K562 (cell line): Measurements from ENCODE around the gene GRK3. TPM values are rescaled to one million over a fixed set of nuclear protein-coding genes. Genes with fewer than 3 reads are reported as not detected.

ENCODE experiments used
- ATAC-seq: fragments of 200-7000 bp; cut with Tn5 transposase; 3 replicates; pipeline ENCODE4 v1.9.1; 2020; ENCODE audit warnings: moderate library complexity
- BruUV-seq: library from RNA; stranded (reverse); fragments of 400-500 nt; replicated peaks from 2 replicates; lab custom pipeline; 2021; lab: Mats Ljungman, UMichigan
- CTCF ChIA-PET: fragments of 300-600 bp; formaldehyde crosslinking; extraction: SDS; loops from one replicate; lab custom pipeline; 2021; ENCODE audit warnings: low intra/inter-chr PET ratio; lab: Yijun Ruan, JAX
- POLR2A ChIA-PET: fragments of 300-600, 350-650 bp; sonication (Branson Sonifier 250); formaldehyde crosslinking; extraction: SDS; loops from one replicate; lab custom pipeline; 2021; ENCODE audit warnings: antibody characterized with exemption, inconsistent platforms; lab: Yijun Ruan, JAX
- DNase-seq, 4 experiments: peaks; one replicate each; pipeline versions ENCODE4 v3.0.0 to v3.0.0-alpha.2; 2011 to 2018; ENCODE audit warnings: low spot score in 3 of 4, mixed read lengths in 3 of 4; ENCODE audit errors: extremely low read depth in 1 of 4
- FAIRE-seq: peaks from 2 replicates; lab custom pipeline; 2011; peaks lifted over from hg19 to GRCh38; lab: Jason Lieb, UNC
- H2AFZ ChIP-seq: 2 replicates; pipeline ENCODE4 v1.6.0; 2011; ENCODE audit warnings: low read depth, low read length, control low read depth, inconsistent platforms
- H3K27ac ChIP-seq: fragments of 200-600 bp; 3 replicates; pipeline ENCODE4 v1.8.0; 2011; ENCODE audit warnings: low read depth, mild to moderate bottlenecking, control low read depth, inconsistent platforms, low read length, moderate library complexity, mixed read lengths; ENCODE audit errors: extremely low read depth
- H3K27me3 ChIP-seq, 2 experiments: fragments of 300-600 bp in 1 of 2; 2 replicates in 1 of 2; 3 replicates in 1 of 2; pipeline versions ENCODE4 v1.6.0 to v1.8.0; 2011; ENCODE audit warnings: inconsistent platforms in 2 of 2, low read length in 2 of 2, mild to moderate bottlenecking in 1 of 2, mixed read lengths in 1 of 2, moderate library complexity in 1 of 2; ENCODE audit not compliant: control insufficient read depth in 2 of 2, insufficient read depth in 2 of 2
- H3K36me3 ChIP-seq: fragments of 300-600 bp; 3 replicates; pipeline ENCODE4 v1.8.0; 2011; ENCODE audit warnings: mild to moderate bottlenecking, low read length, inconsistent platforms; ENCODE audit not compliant: control insufficient read depth, insufficient read depth
- H3K4me1 ChIP-seq, 2 experiments: fragments of 200-600 bp in 1 of 2; replicated peaks in 1 of 2; 2 replicates in 1 of 2; 3 replicates in 1 of 2; pipeline versions ENCODE4 v1.5.1 to v1.8.0; 2011; ENCODE audit warnings: inconsistent platforms in 2 of 2, low read length in 2 of 2, mild to moderate bottlenecking in 1 of 2, mixed read lengths in 1 of 2, moderate library complexity in 1 of 2; ENCODE audit not compliant: control insufficient read depth in 2 of 2, insufficient read depth in 2 of 2
- H3K4me2 ChIP-seq: 2 replicates; pipeline ENCODE4 v1.6.1; 2011; ENCODE audit warnings: low read length, control low read depth, inconsistent platforms, mixed read lengths; ENCODE audit not compliant: insufficient read depth
- H3K4me3 ChIP-seq: fragments of 200-600 bp; sonication (generic), shearing (Covaris generic); 2 replicates; pipeline ENCODE4 v1.5.1; 2016; ENCODE audit warnings: control low read depth, inconsistent platforms
- H3K79me2 ChIP-seq: fragments of 200-600 bp; 3 replicates; pipeline ENCODE4 v1.8.0; 2011; ENCODE audit warnings: low read length, inconsistent platforms; ENCODE audit not compliant: control insufficient read depth, insufficient read depth
- H3K9ac ChIP-seq, 2 experiments: 2 replicates each; pipeline versions ENCODE4 v1.6.0 to v1.6.1; 2011; ENCODE audit warnings: low read depth in 2 of 2, low read length in 2 of 2, control low read depth in 1 of 2, inconsistent platforms in 1 of 2, mild to moderate bottlenecking in 1 of 2, mixed read lengths in 1 of 2; ENCODE audit not compliant: insufficient read depth in 1 of 2
- H3K9me1 ChIP-seq: one replicate; pipeline ENCODE4 v1.6.0; 2011; ENCODE audit warnings: inconsistent platforms, mild to moderate bottlenecking, low read length, moderate library complexity; ENCODE audit not compliant: control insufficient read depth, insufficient read depth
- H3K9me3 ChIP-seq: replicated peaks from 2 replicates; pipeline ENCODE4 v1.5.1; 2011; ENCODE audit warnings: low read depth, low read length, inconsistent platforms; ENCODE audit not compliant: control insufficient read depth, insufficient read depth
- H4K20me1 ChIP-seq: replicated peaks from 2 replicates; pipeline ENCODE4 v1.6.1; 2011; ENCODE audit warnings: low read length, inconsistent platforms, mixed read lengths; ENCODE audit not compliant: control insufficient read depth, insufficient read depth
- BHLHE40 ChIP-seq: IDR thresholded peaks from 2 replicates; pipeline ENCODE4 v1.6.1; 2011; ENCODE audit warnings: low read length, improper control_type of control experiment
- CHAMP1 ChIP-seq: fragments of 450-650 bp; IDR thresholded peaks from 2 replicates; pipeline ENCODE4 v1.6.1; 2016; ENCODE audit warnings: mild to moderate bottlenecking
- COPS2 ChIP-seq: fragments of 450-650 bp; conservative IDR thresholded peaks from 2 replicates; pipeline ENCODE4 v1.6.1; 2016; ENCODE audit warnings: mild to moderate bottlenecking, moderate library complexity
- MAFF ChIP-seq: IDR thresholded peaks from 2 replicates; pipeline ENCODE4 v1.6.1; 2012; ENCODE audit warnings: low read length, improper control_type of control experiment
- PTTG1 ChIP-seq: fragments of 450-650 bp; IDR thresholded peaks from 2 replicates; pipeline ENCODE4 v1.6.1; 2016; ENCODE audit warnings: low read depth, mild to moderate bottlenecking, missing genetic modification characterization, missing compliant biosample characterization
- SMARCB1 ChIP-seq: IDR thresholded peaks from 2 replicates; pipeline ENCODE4 v1.6.1; 2011; ENCODE audit warnings: improper control_type of control experiment, low read depth; ENCODE audit not compliant: insufficient read length
- TAL1 ChIP-seq: fragments of 450-650 bp; IDR thresholded peaks from 2 replicates; pipeline ENCODE4 v1.6.1; 2016; ENCODE audit warnings: mild to moderate bottlenecking
- TARDBP ChIP-seq: fragments of 450-650 bp; IDR thresholded peaks from 2 replicates; pipeline ENCODE4 v1.6.1; 2016
- THAP12 ChIP-seq: fragments of 250-450 bp; sonication (Bioruptor Pico); IDR thresholded peaks from 2 replicates; pipeline ENCODE4 v1.9.0; 2021; ENCODE audit warnings: mild to moderate bottlenecking, inconsistent platforms
- WHSC1 ChIP-seq: IDR thresholded peaks from one replicate; pipeline ENCODE4 v1.6.1; 2012; ENCODE audit warnings: low read length, control low read depth, inconsistent platforms
- ZNF239 ChIP-seq: fragments of 250-450 bp; sonication (Bioruptor Pico); IDR thresholded peaks from 2 replicates; pipeline ENCODE4 v1.4.0; 2020; ENCODE audit warnings: mild to moderate bottlenecking
- WGBS: fragments of 100-300 bp; shearing (Covaris generic); methylation state at CpG from one replicate; pipeline ENCODE4 v1.1.6; 2016; ENCODE audit warnings: low coverage, mixed read lengths; ENCODE audit not compliant: insufficient coverage; ENCODE audit errors: missing lambda C conversion rate; 5-methylcytosine and 5-hydroxymethylcytosine counted together
- in situ Hi-C: fragments of 300-500 bp; cut with MboI; formaldehyde crosslinking; loops from 4 replicates; pipeline ENCODE4 v1.15.0; 2018; ENCODE audit warnings: inconsistent platforms, mixed read lengths
- intact Hi-C: fragments of 100-400 bp; cut with micrococcal nuclease; formaldehyde crosslinking; loops from 2 replicates; pipeline ENCODE4 v1.14.2; 2022
- polyA plus RNA-seq, 8 experiments: library from polyadenylated mRNA; depleted of rRNA in 4 of 8; stranded (reverse) in 5 of 8; unstranded in 3 of 8; fragments of >200 nt; fragmentation: Nextera tagmentation in 2 of 8; fragmentation: Illumina TruSeq in 1 of 8; extraction: Ambion mirVana in 2 of 8; extraction: Trizol in 1 of 8; gene quantifications; 2 replicates each; pipeline versions ENCODE4 v1.2.1 to v1.2.3, GENCODE V29; 2011 to 2014; ENCODE audit warnings: inconsistent platforms in 1 of 8, missing spikeins in 1 of 8
- total RNA-seq, 7 experiments: library from RNA; depleted of rRNA in 6 of 7; stranded (reverse); fragments of >200 nt in 6 of 7; fragmentation: Illumina TruSeq in 2 of 7; extraction: Trizol in 2 of 7; gene quantifications; 2 replicates each; pipeline versions ENCODE4 v1.2.1 to v1.2.3, GENCODE V29; 2011 to 2021; ENCODE audit warnings: low replicate concordance in 1 of 7
- TF ChIP-seq, protein P1 (sequence below): sonication (generic); IDR thresholded peaks from 2 replicates; pipeline ENCODE4 v1.6.1; 2016

The GRK3 gene
- total and polyA plus RNA-seq, 9 of the 15 experiments (the other 6 are each of a cell fraction or from before 2014, with no cell fraction given) = 1.4 to 7.6 (median 3.6) TPM

DNA sequence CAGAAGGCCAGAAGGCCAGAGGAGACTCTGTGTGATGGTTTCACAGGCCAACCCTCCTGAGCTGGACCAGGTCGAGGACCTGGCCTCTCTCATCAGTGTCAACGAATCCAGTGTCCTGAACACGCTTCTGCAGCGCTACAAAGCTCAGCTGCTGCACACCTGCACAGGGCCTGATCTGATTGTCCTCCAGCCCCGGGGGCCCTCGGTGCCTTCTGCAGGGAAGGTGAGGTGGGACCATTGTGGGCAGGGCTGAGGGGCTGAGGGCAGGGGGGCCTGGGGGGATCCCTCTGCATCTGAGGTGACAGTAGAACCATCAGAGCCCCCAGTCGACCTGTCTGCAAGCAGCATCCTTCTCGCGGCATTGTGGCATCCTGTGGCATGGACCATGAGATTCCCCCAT, 207.8 kb downstream of the GRK3 start:
- DNase-seq = no peak
- 80% methylated on average over 7 of the region's 9 CpGs for WGBS
- POLR2A ChIA-PET = interaction anchor here (0.7 kb wide), 1 partner anchor 199 kb away, joined by 3 read pairs; no protein-coding TSS in a partner anchor
- FAIRE-seq = no peak
- H3K79me2 ChIP-seq = no peaks in the 10 kb centered on the region
- H3K9me3 ChIP-seq = no peaks in the 10 kb centered on the region
- ATAC-seq = no peak
- H3K4me1 ChIP-seq = no peaks in the 10 kb centered on the region; a peak in 1 of 5 replicates
- no peak overlapping the region for H3K27ac ChIP-seq
- CTCF ChIA-PET = interaction anchor here (1.8 kb wide), 1 partner anchor 310 kb away, joined by 14 read pairs; no protein-coding TSS in a partner anchor
- no peak overlapping the region for H3K9ac ChIP-seq
- no peaks in the 10 kb centered on the region for H3K27me3 ChIP-seq
- H2AFZ ChIP-seq = no peak overlapping the region
- peaks cover 26% of the 10 kb centered on the region; the same call in 2 of the 3 replicates for H3K36me3 ChIP-seq
- no peaks in the 10 kb centered on the region for H4K20me1 ChIP-seq
- H3K4me3 ChIP-seq = no peak overlapping the region
- no TSS peak for BruUV-seq
- H3K9me1 ChIP-seq = no peaks in the 10 kb centered on the region
- intact Hi-C loops = loop anchor here (2.0 to 10.0 kb wide), 2 partner anchors 227 to 309 kb away; no protein-coding TSS in a partner anchor
- in situ Hi-C loops = loop anchor here (5.0 kb wide), 2 partner anchors 60 to 305 kb away; no protein-coding TSS in a partner anchor
- H3K4me2 ChIP-seq = no peak overlapping the region
- TF ChIP-seq THAP12 (CRISPR knock-in tag) = no peak
- no peak for TF ChIP-seq TAL1
- no peak for TF ChIP-seq PTTG1 (tag)
- no peak for TF ChIP-seq SMARCB1
- no peak for TF ChIP-seq ZNF239 (CRISPR knock-in tag)
- TF ChIP-seq MAFF = no peak
- TF ChIP-seq COPS2 = no peak
- no peak for TF ChIP-seq WHSC1
- no peak for TF ChIP-seq TARDBP
- no peak for TF ChIP-seq CHAMP1
- TF ChIP-seq BHLHE40 = no peak
- TF ChIP-seq, protein P1, sequence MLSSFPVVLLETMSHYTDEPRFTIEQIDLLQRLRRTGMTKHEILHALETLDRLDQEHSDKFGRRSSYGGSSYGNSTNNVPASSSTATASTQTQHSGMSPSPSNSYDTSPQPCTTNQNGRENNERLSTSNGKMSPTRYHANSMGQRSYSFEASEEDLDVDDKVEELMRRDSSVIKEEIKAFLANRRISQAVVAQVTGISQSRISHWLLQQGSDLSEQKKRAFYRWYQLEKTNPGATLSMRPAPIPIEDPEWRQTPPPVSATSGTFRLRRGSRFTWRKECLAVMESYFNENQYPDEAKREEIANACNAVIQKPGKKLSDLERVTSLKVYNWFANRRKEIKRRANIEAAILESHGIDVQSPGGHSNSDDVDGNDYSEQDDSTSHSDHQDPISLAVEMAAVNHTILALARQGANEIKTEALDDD = no peak
